GM23338 (cell line): ENCODE measurements around the gene KCNJ2. TPM values are rescaled to one million over a fixed set of nuclear protein-coding genes. Genes with fewer than 3 reads are reported as not detected.

Source experiments
- ATAC-seq: fragments of 200-7000 bp; cut with Tn5 transposase; 3 replicates; pipeline ENCODE4 v1.9.1; 2020
- DNase-seq: peaks from one replicate; pipeline ENCODE4 v3.0.0-alpha.2; 2015; ENCODE audit warnings: low spot score
- H2AFZ ChIP-seq: fragments of 200-600 bp; sonication (generic); 2 replicates; pipeline ENCODE4 v1.8.0; 2016; ENCODE audit warnings: antibody characterized with exemption, mild to moderate bottlenecking, moderate library complexity
- H3F3A ChIP-seq: fragments of 200-600 bp; sonication (generic); replicated peaks from 2 replicates; pipeline ENCODE4 v1.8.0; 2017; ENCODE audit warnings: antibody characterized with exemption, mixed run types, low read depth
- H3K27ac ChIP-seq: fragments of 200-600 bp; sonication (generic); 2 replicates; pipeline ENCODE4 v1.6.1; 2016; ENCODE audit warnings: low read depth
- H3K27me3 ChIP-seq: fragments of 200-600 bp; sonication (generic); 2 replicates; pipeline ENCODE4 v1.8.0; 2016; ENCODE audit warnings: mild to moderate bottlenecking, mixed run types, moderate library complexity; ENCODE audit not compliant: insufficient read depth
- H3K36me3 ChIP-seq: fragments of 200-600 bp; sonication (generic); 2 replicates; pipeline ENCODE4 v1.8.0; 2016; ENCODE audit warnings: mild to moderate bottlenecking; ENCODE audit not compliant: insufficient read depth
- H3K4me1 ChIP-seq: fragments of 200-600 bp; sonication (generic); 2 replicates; pipeline ENCODE4 v1.8.0; 2016; ENCODE audit warnings: mild to moderate bottlenecking, moderate library complexity; ENCODE audit not compliant: insufficient read depth
- H3K4me2 ChIP-seq: fragments of 200-600 bp; sonication (generic); 2 replicates; pipeline ENCODE4 v1.7.1; 2017; ENCODE audit warnings: mixed run types
- H3K4me3 ChIP-seq: fragments of 200-600 bp; sonication (generic); 2 replicates; pipeline ENCODE4 v1.6.1; 2016; ENCODE audit warnings: mixed run types
- H3K79me2 ChIP-seq: fragments of 200-600 bp; sonication (generic); replicated peaks from 2 replicates; pipeline ENCODE4 v1.8.0; 2017; ENCODE audit warnings: mild to moderate bottlenecking; ENCODE audit not compliant: insufficient read depth
- H3K9me2 ChIP-seq: fragments of 200-600 bp; sonication (generic); 2 replicates; pipeline ENCODE4 v1.8.0; 2017; ENCODE audit not compliant: insufficient read depth
- H4K20me1 ChIP-seq: fragments of 200-600 bp; sonication (generic); replicated peaks from 2 replicates; pipeline ENCODE4 v1.8.0; 2017; ENCODE audit warnings: mild to moderate bottlenecking; ENCODE audit not compliant: insufficient read depth
- H3K27ac Mint-ChIP-seq: 2 replicates; pipeline ENCODE4 v1.8.0; 2020; ENCODE audit warnings: inconsistent platforms, mild to moderate bottlenecking, moderate library complexity, mixed read lengths
- H3K27me3 Mint-ChIP-seq: 3 replicates; pipeline ENCODE4 v1.8.0; 2022; ENCODE audit warnings: low read depth, mild to moderate bottlenecking, moderate library complexity, mixed read lengths, inconsistent platforms; ENCODE audit not compliant: insufficient read depth, poor library complexity
- H3K36me3 Mint-ChIP-seq: 3 replicates; pipeline ENCODE4 v1.8.0; 2021; ENCODE audit warnings: low read depth, mild to moderate bottlenecking, inconsistent platforms, moderate library complexity, mixed read lengths
- H3K4me1 Mint-ChIP-seq: 3 replicates; pipeline ENCODE4 v1.8.0; 2020; ENCODE audit warnings: mild to moderate bottlenecking, inconsistent platforms, mixed read lengths
- H3K4me3 Mint-ChIP-seq: 3 replicates; pipeline ENCODE4 v1.8.0; 2021; ENCODE audit warnings: moderate library complexity, mild to moderate bottlenecking, inconsistent platforms, mixed read lengths
- H3K9me3 Mint-ChIP-seq: 3 replicates; pipeline ENCODE4 v1.8.0; 2020; ENCODE audit warnings: moderate library complexity, mild to moderate bottlenecking, inconsistent platforms, mixed read lengths
- ETS1 ChIP-seq: IDR thresholded peaks from 2 replicates; pipeline ENCODE4 v1.6.1; 2016; ENCODE audit warnings: antibody characterized with exemption
- EZH2 ChIP-seq: fragments of 200-600 bp; sonication (generic); IDR thresholded peaks from one replicate; pipeline ENCODE4 v1.8.0; 2017; ENCODE audit warnings: antibody characterized with exemption, mild to moderate bottlenecking, low read depth; ENCODE audit not compliant: unreplicated experiment
- EZH2phosphoT487 ChIP-seq: fragments of 200-600 bp; sonication (generic); IDR thresholded peaks from one replicate; pipeline ENCODE4 v1.8.1; 2018; ENCODE audit warnings: antibody characterized with exemption; ENCODE audit not compliant: unreplicated experiment
- NANOG ChIP-seq: IDR thresholded peaks from 2 replicates; pipeline ENCODE4 v1.6.1; 2016; ENCODE audit warnings: antibody characterized with exemption, borderline replicate concordance
- POLR2AphosphoS5 ChIP-seq: IDR thresholded peaks from 2 replicates; pipeline ENCODE4 v1.6.1; 2016; ENCODE audit warnings: antibody characterized with exemption, low read depth
- STAT1 ChIP-seq: IDR thresholded peaks from one replicate; pipeline ENCODE4 v1.6.1; 2016; ENCODE audit warnings: antibody characterized with exemption; ENCODE audit not compliant: unreplicated experiment
- ZNF114 ChIP-seq: fragments of 250-450 bp; sonication (Bioruptor Pico); IDR thresholded peaks from 2 replicates; pipeline ENCODE4 v1.5.0; 2020; ENCODE audit warnings: mild to moderate bottlenecking, moderate library complexity
- ZNF331 ChIP-seq: fragments of 250-450 bp; sonication (Bioruptor Pico); IDR thresholded peaks from 2 replicates; pipeline ENCODE4 v1.5.0; 2020; ENCODE audit warnings: low read depth, mild to moderate bottlenecking, moderate library complexity
- polyA plus RNA-seq: library from polyadenylated mRNA; unstranded; fragments of >200 nt; fragmentation: Nextera tagmentation; extraction: Ambion mirVana; gene quantifications from 2 replicates; pipeline ENCODE4 v1.2.1, GENCODE V29; 2016
- total RNA-seq: library from RNA; depleted of rRNA; stranded (reverse); fragments of >200 nt; shearing (Covaris generic); gene quantifications from 2 replicates; pipeline ENCODE4 v1.2.3, GENCODE V29; 2014
- TF ChIP-seq, protein P1 (sequence below): IDR thresholded peaks from one replicate; pipeline ENCODE4 v1.6.1; 2018; ENCODE audit warnings: antibody characterized with exemption; ENCODE audit not compliant: unreplicated experiment

The KCNJ2 gene
- total and polyA plus RNA-seq, 2 experiments from 2014 or later, result 2.1 to 4.4 TPM

GRCh38 chr17:70207184-70207583, 37.9 kb downstream of the KCNJ2 start:
- DNase-seq (no peak), ATAC-seq (no peak)
- no peaks in the 10 kb centered on the region for H3F3A ChIP-seq
- H3K4me1 Mint-ChIP-seq, result peaks cover 7% of the 10 kb centered on the region
- 0 out of 2 replicates have a peak, but pooled peaks cover 6% of the 10 kb centered on the region for H3K4me1 ChIP-seq
- TF ChIP-seq EZH2phosphoT487, result no peak
- TF ChIP-seq, protein P1, sequence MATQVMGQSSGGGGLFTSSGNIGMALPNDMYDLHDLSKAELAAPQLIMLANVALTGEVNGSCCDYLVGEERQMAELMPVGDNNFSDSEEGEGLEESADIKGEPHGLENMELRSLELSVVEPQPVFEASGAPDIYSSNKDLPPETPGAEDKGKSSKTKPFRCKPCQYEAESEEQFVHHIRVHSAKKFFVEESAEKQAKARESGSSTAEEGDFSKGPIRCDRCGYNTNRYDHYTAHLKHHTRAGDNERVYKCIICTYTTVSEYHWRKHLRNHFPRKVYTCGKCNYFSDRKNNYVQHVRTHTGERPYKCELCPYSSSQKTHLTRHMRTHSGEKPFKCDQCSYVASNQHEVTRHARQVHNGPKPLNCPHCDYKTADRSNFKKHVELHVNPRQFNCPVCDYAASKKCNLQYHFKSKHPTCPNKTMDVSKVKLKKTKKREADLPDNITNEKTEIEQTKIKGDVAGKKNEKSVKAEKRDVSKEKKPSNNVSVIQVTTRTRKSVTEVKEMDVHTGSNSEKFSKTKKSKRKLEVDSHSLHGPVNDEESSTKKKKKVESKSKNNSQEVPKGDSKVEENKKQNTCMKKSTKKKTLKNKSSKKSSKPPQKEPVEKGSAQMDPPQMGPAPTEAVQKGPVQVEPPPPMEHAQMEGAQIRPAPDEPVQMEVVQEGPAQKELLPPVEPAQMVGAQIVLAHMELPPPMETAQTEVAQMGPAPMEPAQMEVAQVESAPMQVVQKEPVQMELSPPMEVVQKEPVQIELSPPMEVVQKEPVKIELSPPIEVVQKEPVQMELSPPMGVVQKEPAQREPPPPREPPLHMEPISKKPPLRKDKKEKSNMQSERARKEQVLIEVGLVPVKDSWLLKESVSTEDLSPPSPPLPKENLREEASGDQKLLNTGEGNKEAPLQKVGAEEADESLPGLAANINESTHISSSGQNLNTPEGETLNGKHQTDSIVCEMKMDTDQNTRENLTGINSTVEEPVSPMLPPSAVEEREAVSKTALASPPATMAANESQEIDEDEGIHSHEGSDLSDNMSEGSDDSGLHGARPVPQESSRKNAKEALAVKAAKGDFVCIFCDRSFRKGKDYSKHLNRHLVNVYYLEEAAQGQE, result no peak
- TF ChIP-seq NANOG, result no peak
- TF ChIP-seq POLR2AphosphoS5, result no peak
- TF ChIP-seq ETS1, result no peak
- TF ChIP-seq EZH2, result no peak
- no peak for TF ChIP-seq STAT1
- no peak for TF ChIP-seq ZNF331 (CRISPR knock-in tag)
- no peaks in the 10 kb centered on the region for H3K27me3 Mint-ChIP-seq
- H3K27ac ChIP-seq, result no peak overlapping the region
- H3K79me2 ChIP-seq, result no peaks in the 10 kb centered on the region
- H3K27ac Mint-ChIP-seq, result no peak overlapping the region
- H3K9me2 ChIP-seq, result no peaks in the 10 kb centered on the region
- no peak overlapping the region for H3K4me3 Mint-ChIP-seq
- no peak overlapping the region for H3K4me2 ChIP-seq
- no peaks in the 10 kb centered on the region for H3K9me3 Mint-ChIP-seq
- no peaks in the 10 kb centered on the region for H3K36me3 ChIP-seq
- no peak overlapping the region for H2AFZ ChIP-seq
- H3K36me3 Mint-ChIP-seq, result no peaks in the 10 kb centered on the region
- no peak overlapping the region for H3K4me3 ChIP-seq
- no peaks in the 10 kb centered on the region for H4K20me1 ChIP-seq
- H3K27me3 ChIP-seq, result no peaks in the 10 kb centered on the region

- H3K9me2 ChIP-seq, result no peaks in the 10 kb centered on the region
- H3K27me3 ChIP-seq, result no peaks in the 10 kb centered on the region
- H2AFZ ChIP-seq, result peak overlapping the region; percentile 64
- peaks cover 5% of the 10 kb centered on the region for H3K9me3 Mint-ChIP-seq
- H3K27ac ChIP-seq, result no peak overlapping the region
- H3F3A ChIP-seq, result no peaks in the 10 kb centered on the region
- no peaks in the 10 kb centered on the region for H4K20me1 ChIP-seq
- H3K27me3 Mint-ChIP-seq, result no peaks in the 10 kb centered on the region
- TF ChIP-seq ZNF114 (CRISPR knock-in tag), result no peak
- TF ChIP-seq, protein P1, result no peak
- H3K4me3 Mint-ChIP-seq, result no peak overlapping the region
- peaks cover 7% of the 10 kb centered on the region for H3K4me1 Mint-ChIP-seq
- H3K79me2 ChIP-seq, result no peaks in the 10 kb centered on the region
- peaks cover 4% of the 10 kb centered on the region for H3K36me3 Mint-ChIP-seq
- H3K27ac Mint-ChIP-seq, result peak overlapping the region; percentile 30; the same call in 1 of the 2 replicates
- DNase-seq (no peak), ATAC-seq (no peak)
- no peak overlapping the region for H3K4me3 ChIP-seq
- 0 out of 2 replicates have a peak, but pooled peaks cover 6% of the 10 kb centered on the region for H3K4me1 ChIP-seq
- H3K36me3 ChIP-seq, result no peaks in the 10 kb centered on the region
- H3K4me2 ChIP-seq, result no peak overlapping the region
Observed at GRCh38 chr17:70208080-70208794, 38.9 kb downstream of the KCNJ2 start.
